GM19438 (cell line): ENCODE data around the gene ACSF2.

Source experiments
- ATAC-seq: cut with Tn5 transposase; IDR thresholded peaks from one replicate; pipeline ENCODE4 v1.9.1; 2021; ENCODE audit warnings: low read depth; ENCODE audit not compliant: unreplicated experiment

ACSF2 gene

DNA sequence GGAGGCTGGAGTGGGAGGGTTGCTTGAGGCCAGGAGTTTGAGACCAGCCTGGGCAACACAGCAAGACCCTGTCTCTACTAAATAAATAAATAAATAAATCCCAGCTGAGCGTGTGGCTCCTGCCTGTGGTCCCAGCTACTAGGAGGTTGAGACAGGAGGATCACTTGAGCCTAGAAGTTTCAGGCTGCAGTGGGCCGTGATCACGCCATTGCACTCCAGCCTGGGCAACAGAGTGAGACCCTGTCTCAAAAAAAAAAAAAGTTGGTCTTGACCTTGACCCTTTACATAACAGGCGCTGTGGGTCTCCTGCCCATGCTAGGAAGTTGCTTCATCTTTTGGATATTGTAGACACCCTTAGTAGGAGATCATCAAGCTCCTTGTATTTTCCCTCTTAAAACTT is 11.4 kb downstream of the ACSF2 start:
- ATAC-seq: no peak

DNA sequence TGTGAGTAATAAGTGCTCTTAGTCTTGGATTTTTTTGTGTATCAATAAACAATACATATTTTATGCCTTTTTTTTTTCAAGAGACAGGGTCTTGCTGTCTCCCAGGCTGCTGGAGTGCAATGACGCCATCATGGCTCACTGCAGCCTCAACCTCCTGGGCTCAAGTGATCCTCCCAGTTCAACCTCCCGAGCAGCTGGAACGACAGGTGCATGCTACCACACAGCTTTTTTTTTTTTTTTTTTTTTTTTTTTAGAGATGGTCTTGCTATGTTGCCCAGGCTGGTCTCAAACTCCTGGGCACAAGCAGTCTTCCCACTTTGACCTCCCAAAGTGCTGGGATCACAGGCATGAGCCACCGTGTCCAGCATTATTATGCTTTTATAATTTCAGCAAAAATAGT is 13.0 kb downstream of the ACSF2 start:
- no peak for ATAC-seq

DNA sequence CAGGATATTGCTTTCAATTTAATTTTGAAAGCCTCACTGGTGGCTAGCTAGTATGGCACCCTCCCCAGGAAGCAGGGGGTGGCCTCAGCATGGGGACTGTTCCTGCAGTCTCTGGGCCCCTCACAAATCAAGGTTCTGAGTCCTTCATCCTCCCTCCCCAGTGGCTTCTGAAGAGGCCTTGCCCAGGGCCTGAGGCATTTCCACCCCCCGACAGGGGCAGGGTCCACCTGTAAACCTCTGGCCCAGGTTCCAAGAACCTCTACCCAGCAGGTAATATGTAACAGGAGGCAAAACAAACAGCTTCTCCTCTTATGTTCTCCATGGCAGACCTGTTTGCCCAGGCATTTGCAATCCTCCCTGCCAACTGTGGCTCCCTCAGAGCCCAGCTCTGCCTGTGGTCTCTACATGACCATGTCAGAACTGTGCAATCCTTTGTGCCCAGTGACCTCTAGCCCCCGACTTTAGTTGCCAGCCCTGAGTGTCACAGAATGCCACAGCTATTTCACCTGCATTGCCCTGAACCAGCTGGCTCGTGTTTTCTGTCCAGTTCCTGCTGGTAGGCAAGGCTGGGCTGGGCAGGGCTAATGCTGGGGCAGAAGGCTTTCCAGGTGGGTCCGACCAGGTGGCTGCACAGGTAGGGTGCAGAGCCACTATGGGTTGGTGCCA is 14.3 kb downstream of the ACSF2 start:
- ATAC-seq: no peak

DNA sequence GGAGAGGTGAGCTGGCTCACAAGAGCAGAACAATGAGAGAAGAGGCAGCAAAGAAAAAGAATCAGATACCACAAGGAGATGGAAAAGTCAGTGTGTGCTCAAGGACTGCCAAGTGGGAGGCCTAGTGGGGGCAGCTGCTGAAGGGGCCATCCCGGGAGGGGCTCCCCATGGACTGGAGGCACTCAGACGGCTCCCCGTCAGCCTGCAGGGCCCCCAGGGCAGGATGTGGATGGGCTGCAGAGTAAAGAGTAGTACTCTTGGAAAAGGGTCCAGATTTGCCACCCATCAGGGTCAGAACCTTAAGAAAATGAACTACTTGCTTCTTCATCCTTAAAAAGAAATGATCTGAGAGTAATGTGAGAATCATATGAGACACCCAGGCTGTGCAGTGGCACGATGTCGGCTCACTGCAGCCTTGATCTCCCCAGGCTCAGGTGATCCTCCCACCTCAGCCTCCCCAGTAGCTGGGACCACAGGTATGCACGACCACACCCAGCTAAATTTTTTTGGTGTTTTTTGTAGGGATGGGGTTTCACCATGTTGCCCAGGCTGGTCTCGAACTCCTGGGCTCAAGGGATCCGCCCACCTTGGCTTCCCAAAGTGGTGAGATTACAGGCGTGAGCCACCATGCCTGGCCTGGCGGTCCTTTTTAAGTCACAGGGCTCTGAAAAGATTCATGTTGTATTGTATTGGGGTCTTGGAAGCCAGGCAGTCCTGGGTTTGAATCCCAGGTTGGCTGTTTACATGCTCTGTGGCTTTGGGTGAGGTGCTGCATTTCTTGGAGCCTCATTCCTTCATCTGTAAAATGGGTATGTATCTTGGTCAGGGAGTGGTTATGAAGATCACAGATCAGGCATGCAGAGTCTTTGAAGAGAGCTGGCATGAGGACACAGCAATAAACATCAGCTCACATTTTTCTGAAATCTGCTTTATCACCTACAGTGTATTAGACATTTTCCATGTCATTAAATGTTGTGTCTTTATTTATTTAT is 15.1 kb downstream of the ACSF2 start:
- ATAC-seq: no peak

DNA sequence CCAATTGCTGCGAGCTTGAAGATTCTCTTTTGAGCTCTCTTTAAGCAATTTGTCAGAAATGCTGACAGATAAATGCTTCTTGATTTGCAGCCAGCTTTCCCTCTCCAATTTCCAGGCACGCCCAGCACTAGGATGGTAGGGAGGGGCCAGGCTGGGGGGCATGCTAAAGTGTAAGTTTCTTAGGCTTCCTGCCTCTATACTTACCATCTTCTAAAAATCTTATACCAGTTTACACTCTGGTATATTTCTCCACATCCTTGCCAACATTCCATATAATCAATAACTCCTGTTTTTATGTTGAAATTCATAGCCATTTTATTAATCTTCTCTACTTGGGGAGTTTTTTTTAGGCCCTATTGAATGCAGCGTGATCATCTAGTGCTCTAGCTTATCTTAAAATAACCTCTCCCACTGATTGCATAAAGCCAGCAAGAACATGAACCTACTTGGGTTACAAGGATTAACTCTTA is 17.5 kb downstream of the ACSF2 start:
- ATAC-seq: no peak

DNA sequence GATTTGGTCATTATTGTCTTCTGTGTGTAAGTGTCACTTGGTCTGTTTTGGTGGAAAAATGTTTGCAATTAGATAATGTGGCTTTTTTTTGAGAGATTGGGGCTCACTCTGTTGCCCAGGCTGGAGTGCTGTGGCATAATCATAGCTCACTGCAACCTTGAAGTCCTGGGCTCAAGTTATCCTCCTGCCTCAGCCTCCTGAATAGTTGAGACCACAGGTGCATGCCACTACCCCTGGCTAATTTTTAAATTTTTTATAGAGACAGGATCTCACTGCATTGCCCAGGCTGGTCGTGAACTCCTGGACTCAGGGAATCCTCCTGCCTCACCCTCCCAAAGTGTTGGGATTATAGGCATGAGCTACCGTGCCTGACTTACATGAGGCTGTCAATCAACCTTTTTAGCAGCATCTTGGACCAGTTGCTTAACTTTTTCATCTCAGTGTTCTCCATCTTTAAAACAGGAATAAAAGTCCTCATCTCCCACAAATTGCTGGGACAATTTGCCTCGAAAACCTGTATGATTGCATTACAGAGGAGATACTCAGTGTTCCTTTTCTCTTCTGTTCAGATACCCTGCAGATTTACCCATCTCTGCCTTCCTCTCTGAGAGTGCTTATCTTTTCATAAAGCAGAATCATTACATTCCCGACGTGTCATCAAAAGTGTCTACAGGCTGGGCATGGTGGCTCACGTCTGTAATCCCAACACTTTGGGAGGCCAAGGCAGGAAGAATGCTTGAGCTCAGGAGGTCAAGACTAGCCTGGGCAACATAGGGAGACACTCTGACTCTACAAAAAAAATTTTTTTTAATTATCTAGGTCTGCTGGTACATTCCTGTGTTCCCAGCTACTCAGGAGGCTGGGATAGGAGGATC is 19.1 kb downstream of the ACSF2 start:
- ATAC-seq: no peak

DNA sequence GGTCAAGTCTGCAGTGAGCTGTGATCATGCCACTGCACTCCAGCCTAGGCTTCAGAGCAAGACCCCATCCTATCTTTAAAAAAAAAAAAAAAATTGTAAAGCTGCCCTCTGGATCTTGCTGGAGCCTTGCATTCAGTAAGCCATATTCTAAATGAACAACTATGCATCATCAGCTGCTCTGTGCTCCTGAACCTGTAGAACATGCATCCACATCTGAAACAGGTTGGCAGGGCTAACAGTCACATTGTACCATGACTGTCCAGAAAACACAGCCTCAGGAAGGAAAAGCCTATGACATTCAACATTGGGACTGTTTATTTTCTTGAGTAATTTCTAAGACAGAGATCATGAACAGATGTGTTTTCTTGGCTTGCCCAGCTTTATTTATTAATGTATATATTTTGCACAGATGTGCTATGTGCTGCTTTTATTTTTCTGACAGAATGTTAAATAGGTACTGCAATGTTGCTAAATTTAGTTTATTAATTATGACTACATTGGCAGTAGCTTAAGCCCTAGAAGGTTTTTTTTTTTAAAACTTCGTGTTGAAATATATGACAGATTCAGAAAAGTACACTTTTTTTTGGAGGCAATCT is 19.8 kb downstream of the ACSF2 start:
- ATAC-seq: no peak

DNA sequence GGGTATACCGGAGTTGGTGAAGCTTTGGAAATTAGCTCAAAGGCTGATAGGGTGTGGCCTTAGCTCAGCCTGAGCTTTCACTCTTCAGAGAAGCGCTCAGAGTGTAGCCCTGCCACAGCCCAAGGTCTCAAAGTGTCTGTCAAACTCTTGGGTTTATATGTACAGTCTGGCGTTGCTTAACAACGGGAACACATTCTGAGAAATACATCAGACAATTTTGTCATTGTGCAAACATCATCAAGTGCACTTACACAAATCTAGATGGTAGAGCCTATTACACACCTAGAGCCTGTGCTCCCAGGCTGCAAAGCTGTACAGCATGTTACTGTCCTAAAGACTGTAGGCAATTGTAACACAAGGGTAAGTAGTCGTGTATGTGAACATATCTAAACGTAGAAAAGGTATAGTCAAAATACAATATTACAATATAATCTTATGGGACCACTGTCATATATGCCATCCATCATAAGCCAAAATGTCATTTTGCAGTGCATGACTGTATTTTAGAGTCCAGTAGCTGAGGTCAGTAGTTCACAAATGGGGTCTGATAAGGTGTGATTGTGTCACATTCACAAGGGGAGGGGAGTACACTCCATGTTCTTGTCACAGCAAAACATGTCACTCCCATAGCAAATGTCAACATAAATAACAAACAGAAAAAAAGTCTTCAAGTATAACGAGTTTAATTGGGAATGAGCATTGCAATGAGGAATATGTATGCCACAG is 22.0 kb downstream of the ACSF2 start:
- no peak for ATAC-seq

DNA sequence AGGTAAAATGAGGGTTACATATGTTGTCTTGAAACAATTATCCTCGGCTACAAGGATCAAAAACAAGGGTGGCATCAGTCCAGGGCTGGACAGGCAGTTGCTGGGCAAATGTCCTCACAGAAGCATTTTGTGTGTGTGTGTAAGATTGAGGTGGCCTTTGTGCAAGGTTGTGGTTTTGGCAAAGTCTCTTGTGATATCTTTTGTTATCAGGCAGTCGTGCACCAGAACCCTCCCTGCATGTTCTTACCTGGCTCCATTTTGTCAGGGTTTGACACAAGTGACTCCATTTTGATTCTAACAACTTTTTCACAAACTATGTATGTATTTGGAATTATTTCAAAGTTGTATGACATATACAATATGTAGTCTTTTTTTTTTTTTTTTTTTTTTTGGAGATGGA is 22.6 kb downstream of the ACSF2 start:
- ATAC-seq: no peak

DNA sequence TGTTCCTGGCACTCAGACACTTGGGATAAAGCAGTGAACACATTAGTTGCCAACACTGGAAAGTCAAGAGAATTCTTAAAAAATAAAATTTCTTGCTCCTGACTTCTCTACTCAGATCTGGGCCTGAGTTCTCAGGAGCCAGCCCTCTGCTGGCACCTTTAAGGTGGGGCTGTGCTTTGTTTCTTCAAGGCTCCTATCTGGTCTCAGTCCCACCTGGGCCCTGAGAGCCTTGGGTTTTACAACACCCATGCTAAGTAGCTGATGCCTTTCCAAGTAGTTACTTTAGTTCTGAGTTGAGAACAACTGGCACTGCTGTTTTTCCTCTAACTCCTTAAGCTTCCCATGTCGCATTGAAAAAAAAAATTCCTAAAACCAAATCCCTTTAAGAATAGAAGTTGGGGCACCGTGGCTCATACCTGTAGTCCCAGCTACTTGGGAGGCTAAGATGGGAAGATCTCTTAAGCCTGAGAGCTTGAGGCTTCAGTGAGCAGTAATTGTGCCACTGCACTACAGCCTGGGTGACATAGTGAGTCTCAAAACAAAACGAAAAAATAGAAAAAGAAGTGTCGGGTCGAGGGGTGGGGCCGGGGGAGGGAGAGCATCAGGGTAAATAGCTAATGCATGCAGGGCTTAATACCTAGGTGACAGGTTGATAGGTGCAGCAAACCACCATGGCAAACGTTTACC is 26.1 kb downstream of the ACSF2 start:
- no peak for ATAC-seq

DNA sequence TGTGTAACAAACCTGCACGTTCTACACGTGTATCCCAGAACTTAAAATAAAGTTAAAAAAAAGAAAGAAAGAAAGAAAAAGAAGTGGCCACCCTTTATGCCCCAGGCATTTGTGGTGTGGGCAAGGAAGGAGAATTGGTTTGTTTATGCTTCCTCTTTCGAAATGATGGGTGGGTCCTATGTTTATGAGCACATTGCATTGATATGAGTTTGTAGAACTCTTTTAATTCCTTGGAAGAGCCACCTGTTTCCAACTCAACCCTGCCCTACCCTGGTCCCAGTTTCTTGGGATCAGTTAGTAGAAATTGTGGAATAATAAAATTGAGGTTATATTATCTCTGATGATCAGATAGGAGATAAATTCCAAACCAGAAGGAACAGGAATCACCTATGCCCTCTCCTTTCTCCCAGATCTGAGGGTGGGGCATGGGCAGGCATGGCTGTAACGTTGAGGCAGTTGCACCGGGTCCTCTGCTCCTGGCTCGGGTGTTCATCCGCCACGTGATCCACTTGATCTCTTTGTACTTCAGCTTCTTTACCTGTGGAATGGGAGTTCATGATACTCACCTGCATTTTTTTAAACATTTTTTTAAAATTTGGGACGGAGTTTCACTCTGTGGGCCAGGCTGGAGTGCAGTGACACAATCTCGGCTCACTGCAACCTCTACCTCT is 26.7 kb downstream of the ACSF2 start:
- ATAC-seq: no peak

DNA sequence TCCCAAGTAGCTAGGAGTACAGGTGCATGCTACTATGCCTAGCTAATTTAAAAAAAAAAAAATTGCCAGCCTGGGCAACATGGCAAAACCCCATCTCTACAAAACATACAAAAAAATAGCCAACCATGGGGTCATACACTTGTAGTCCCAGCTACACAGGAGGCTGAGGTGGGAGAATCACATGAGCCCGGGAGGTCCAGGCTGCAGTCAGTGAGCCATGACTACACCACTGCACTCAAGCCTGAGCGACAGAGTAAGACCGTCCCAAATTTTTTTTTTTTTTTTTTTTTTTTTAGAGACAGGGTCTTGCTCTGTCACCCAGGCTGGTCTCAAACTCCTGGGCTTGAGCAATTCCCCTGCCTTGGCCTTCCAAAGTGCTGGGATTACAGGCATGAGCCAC is 27.9 kb downstream of the ACSF2 start:
- ATAC-seq: no peak

DNA sequence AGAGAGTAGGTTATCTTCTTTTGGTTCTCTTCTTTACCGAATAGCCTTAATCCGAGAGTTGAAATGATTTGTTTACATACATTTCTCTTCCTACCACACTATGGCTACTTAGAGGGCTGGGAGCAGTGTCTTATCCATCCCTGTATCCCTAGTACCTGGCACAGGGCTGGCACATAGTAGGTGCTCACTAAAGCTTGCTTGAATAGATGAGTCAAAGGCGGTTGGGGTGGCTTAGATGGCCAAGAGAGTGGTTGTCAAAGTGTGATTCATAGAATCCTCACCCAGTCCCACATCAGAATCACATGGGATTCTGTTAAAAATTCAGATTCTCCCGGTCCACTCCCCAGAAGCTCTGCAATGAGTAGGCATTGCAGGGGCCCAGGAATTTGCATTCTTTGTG is 31.6 kb downstream of the ACSF2 start:
- no peak for ATAC-seq

DNA sequence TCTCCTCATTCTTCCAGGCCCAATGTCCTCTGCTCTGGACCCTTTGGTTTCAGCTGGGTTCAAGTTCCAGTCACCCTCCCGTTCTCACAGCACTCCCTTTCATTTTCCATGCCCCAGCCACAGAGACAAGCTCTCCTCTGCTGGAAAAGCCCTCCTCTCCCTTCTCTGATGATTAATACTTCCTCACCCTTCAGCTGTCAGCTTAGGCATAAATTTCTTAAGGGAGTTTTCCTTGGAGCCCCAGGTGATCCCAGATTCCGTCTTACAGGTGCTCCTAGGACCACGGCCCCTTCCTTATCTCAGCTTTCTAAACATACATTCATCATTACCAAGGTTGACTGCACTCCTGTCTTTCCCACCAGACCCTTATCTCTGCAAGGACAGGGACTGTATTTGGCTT is 32.3 kb downstream of the ACSF2 start:
- ATAC-seq: no peak

DNA sequence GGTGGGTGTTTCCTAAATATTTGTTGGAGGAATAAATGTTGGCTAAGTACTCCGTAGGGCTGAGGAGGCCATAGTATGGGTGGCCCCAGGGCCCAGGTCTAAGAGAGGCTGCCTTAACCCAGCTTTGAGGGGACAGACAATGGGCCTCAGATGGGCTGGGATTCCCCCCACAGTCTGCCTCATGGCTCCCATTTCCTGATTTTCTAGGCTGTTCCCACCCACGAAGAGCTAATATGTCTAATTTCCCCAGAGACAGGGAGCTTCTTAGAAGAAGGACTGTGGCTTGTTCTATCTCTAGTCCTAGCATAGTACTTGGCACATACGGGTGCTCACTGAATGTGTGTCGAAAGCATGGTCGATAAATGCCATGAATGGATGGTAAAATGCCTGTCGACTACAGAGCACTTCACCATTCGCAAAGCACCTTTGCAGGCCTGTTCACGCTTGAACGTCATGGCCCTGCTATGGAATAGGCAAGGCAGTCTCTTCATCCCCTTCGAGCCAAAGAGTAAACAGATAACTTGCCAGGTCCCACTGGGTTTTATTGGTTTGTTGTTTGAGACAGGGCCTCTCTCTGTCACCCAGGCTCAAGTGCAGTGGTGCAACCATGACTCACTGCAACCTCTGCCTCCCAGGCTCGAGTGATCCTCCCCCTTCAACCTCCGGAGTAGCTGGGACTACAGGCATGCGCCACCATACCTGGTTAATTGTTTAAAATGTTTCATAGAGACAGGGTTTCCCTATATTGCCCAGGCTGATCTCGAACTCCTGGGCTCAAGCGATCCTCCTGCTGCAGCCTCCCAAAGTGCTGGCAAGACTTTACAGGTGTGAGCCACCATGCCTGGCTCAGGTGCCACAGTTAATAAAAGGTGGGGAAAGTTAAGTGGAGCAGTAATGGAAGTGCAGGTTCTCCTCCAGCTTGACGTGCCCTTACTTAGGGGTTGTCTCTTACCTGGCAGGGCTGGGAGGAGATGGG is 33.0 kb downstream of the ACSF2 start:
- no peak for ATAC-seq

DNA sequence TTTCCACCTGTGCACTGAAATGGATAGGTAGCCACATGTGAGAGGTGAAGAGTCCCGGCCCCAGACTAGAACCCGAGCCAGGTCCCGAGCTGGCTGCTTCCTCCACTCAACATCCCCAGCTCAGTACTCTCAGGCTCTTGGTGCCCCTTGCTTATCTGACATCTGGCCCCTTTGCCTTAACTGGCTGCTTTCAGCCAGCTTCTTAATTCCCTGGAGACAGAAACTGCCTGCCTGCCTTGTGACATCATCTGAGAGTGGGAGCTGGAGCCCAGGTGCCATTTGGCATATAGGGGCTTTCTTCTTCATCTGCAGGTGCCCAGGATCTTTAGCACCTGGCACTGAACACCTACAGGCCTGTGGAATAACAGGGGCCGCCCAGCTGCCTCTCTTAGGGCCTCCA is 33.7 kb downstream of the ACSF2 start:
- no peak for ATAC-seq

DNA sequence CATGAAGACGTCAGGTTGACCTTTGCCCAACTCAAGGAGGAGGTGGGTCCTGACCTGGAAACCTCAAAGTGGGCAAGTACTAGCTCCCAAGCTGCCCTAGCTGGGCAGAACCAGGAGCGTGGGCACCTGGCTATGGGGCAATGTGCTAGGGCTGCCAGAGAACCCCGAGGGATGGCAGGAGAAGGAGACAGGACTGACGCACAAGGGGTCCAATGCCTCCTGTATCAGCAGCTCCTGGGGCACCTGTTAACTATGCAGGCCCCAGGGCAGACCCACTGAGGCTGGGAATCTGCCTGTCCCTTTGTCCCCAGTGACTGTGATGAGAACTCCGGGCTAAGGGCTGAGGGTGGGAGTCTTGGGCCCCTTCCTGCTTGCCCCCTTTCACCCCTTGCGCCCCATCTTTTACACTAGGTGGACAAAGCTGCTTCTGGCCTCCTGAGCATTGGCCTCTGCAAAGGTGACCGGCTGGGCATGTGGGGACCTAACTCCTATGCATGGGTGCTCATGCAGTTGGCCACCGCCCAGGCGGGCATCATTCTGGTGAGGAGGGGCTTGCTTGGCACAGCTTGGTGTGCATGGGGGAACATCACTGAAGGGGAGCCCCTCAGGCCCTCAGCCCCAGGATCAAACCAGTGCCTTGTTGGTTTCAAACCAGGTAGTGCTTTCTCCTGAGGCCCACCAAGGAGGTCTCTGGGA is 35.0 kb downstream of the ACSF2 start:
- ATAC-seq: no peak
